Loucy (cell line): Measurements from ENCODE around the gene MMP20.

Source experiments
- CTCF ChIP-seq: fragments of 200-600 bp; sonication (generic); conservative IDR thresholded peaks from 2 replicates; pipeline ENCODE4 v1.5.1; 2014; ENCODE audit warnings: mild to moderate bottlenecking, antibody characterized with exemption, low read length
- EZH2phosphoT487 ChIP-seq: fragments of 200-600 bp; IDR thresholded peaks from 2 replicates; pipeline ENCODE4 v1.6.1; 2018; ENCODE audit warnings: antibody characterized with exemption, mild to moderate bottlenecking, moderate library complexity, borderline replicate concordance

DNA sequence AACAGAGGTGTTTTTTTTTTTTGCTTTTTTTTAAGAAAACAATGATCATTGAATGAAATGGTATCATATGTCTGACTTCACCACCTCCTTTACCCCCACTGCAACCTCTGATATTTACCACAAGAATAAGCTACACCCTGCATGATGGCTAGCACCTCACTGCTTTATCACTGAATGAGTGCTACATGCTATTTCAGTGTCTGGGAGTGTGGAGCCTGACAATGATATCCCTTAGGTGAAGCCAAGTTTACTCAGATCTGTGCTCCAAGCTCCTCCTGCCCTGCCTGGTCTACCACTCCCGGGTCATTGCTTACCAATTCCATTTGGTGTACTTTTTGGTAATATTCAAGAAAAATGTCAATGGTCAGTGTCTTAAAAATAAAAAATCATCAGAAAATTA, 21.1 kb downstream of the MMP20 start:
- no peak for TF ChIP-seq CTCF
- no peak for TF ChIP-seq EZH2phosphoT487
